ENCODE results near the gene OTUB1.

Gene OTUB1

DNA sequence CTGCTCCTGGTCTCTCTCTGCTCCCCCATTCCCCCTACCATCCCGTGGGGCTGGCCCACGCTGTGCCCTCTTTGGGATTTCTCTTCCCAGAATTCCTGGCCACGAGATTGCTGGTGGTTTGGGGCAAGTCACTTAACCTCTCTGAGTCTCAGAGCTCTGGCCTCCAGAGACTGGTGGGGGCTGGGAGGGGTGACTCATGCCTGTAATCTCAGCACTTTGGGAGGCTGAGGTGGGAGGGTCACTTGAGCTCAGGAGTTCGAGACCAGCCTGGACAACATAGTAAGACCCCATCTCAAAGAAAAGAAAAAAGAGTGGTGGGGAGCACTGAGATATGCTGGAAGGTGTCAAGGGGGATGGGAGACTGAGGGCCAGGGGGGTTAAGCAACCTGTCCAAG lies 18.3 kb downstream of the OTUB1 start:
- Histone ChIP-seq H3K27me3 (ENCODE audit: control insufficient read depth, low read length) (peaks cover 12% of the 10 kb centered on the region), H3K4me2 (ENCODE audit: low read length) (no peak overlapping the region), H3K9me2 (replicated peaks; ENCODE audit: control insufficient read depth, low read length) (no peaks in the 10 kb centered on the region), H3K9me3 (ENCODE audit: control insufficient read depth, insufficient read depth, low read length) (no peaks in the 10 kb centered on the region), H3K27ac (ENCODE audit: low read depth, low read length) (no peak overlapping the region), H3K36me3 (ENCODE audit: control insufficient read depth, low read length) (no peaks in the 10 kb centered on the region), H3K79me2 (ENCODE audit: control insufficient read depth, low read length) (no peaks in the 10 kb centered on the region), H3K4me3 (ENCODE audit: low read length) (no peak overlapping the region), H3K4me1 (ENCODE audit: control insufficient read depth, low read length) (peaks cover 21% of the 10 kb centered on the region), H3F3A (ENCODE audit: control insufficient read depth, insufficient read depth) (no peaks in the 10 kb centered on the region), H4K20me1 (ENCODE audit: control insufficient read depth, insufficient read depth, low read depth, low read length) (0 out of 2 replicates have a peak, but pooled peaks cover 4% of the 10 kb centered on the region)
- TF ChIP-seq EZH2phosphoT487 (IDR thresholded peaks at IDR 0.05; ENCODE audit: borderline replicate concordance, low read length), result no peak
- TF ChIP-seq, protein P1, sequence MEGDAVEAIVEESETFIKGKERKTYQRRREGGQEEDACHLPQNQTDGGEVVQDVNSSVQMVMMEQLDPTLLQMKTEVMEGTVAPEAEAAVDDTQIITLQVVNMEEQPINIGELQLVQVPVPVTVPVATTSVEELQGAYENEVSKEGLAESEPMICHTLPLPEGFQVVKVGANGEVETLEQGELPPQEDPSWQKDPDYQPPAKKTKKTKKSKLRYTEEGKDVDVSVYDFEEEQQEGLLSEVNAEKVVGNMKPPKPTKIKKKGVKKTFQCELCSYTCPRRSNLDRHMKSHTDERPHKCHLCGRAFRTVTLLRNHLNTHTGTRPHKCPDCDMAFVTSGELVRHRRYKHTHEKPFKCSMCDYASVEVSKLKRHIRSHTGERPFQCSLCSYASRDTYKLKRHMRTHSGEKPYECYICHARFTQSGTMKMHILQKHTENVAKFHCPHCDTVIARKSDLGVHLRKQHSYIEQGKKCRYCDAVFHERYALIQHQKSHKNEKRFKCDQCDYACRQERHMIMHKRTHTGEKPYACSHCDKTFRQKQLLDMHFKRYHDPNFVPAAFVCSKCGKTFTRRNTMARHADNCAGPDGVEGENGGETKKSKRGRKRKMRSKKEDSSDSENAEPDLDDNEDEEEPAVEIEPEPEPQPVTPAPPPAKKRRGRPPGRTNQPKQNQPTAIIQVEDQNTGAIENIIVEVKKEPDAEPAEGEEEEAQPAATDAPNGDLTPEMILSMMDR (IDR thresholded peaks at IDR 0.05; ENCODE audit: low read depth, low read length, poor library complexity, severe bottlenecking), result no peak

DNA sequence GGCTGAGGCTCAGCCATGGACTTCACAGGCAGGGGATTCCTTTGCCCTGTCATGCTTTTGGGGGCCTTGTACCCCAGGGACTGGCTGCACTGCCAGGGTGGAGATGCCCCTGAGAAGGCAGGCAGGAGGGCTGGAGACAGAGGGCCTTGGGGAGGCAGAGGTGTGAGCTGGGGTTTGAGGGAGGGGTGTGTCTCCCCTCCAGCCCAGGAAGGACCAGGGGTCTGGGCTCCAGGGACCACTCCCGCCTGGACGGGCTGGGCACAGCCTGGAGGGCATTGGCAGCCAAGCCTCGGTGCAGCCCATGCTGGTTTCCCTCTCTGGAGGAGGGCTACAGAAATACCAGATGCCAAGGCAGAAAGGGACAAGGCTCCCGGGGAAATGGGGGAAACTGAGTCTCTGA lies 19.5 kb downstream of the OTUB1 start:
- H3F3A ChIP-seq (ENCODE audit: control insufficient read depth, insufficient read depth), result no peaks in the 10 kb centered on the region
- H3K27me3 ChIP-seq (ENCODE audit: control insufficient read depth, low read length), result peaks cover 12% of the 10 kb centered on the region
- H3K36me3 ChIP-seq (ENCODE audit: control insufficient read depth, low read length), result no peaks in the 10 kb centered on the region
- H3K79me2 ChIP-seq (ENCODE audit: control insufficient read depth, low read length), result no peaks in the 10 kb centered on the region
- no peak overlapping the region for H3K4me3 ChIP-seq (ENCODE audit: low read length)
- peaks cover 7% of the 10 kb centered on the region for H3K9me3 ChIP-seq (ENCODE audit: control insufficient read depth, insufficient read depth, low read length)
- H3K4me1 ChIP-seq (ENCODE audit: control insufficient read depth, low read length), result peaks cover 11% of the 10 kb centered on the region
- 0 out of 2 replicates have a peak, but pooled peaks cover 4% of the 10 kb centered on the region for H4K20me1 ChIP-seq (ENCODE audit: control insufficient read depth, insufficient read depth, low read depth, low read length)
- no peaks in the 10 kb centered on the region for H3K9me2 ChIP-seq (replicated peaks; ENCODE audit: control insufficient read depth, low read length)
- TF ChIP-seq, protein P1 (IDR thresholded peaks at IDR 0.05; ENCODE audit: low read depth, low read length, poor library complexity, severe bottlenecking), result no peak
- TF ChIP-seq EZH2phosphoT487 (IDR thresholded peaks at IDR 0.05; ENCODE audit: borderline replicate concordance, low read length), result no peak
- no peak overlapping the region for H3K4me2 ChIP-seq (ENCODE audit: low read length)
- no peak overlapping the region for H3K27ac ChIP-seq (ENCODE audit: low read depth, low read length)

DNA sequence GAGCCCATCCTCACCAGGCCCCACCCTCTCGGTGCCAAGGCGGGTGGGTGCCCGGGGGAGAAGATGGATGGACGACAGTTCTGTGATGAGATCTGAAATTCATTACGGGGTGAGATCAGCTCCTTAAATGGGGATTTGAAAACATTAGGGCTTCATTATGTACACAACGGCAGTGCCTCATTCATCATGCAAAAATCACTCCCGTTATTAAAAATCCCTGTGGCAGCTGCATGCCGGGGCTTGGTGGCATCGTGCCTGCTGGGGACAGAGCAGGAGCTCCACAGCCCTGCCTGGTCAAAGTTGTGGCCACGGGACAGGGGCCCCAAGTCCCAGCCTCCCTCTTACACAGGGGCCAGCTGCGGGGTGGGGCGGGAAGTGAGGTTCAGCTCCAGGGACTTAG lies 20.2 kb downstream of the OTUB1 start:
- no peaks in the 10 kb centered on the region for H3K79me2 ChIP-seq (ENCODE audit: control insufficient read depth, low read length)
- no peak overlapping the region for H3K4me2 ChIP-seq (ENCODE audit: low read length)
- H4K20me1 ChIP-seq (ENCODE audit: control insufficient read depth, insufficient read depth, low read depth, low read length), result 0 out of 2 replicates have a peak, but pooled peaks cover 4% of the 10 kb centered on the region
- H3K9me2 ChIP-seq (replicated peaks; ENCODE audit: control insufficient read depth, low read length), result no peaks in the 10 kb centered on the region
- peaks cover 10% of the 10 kb centered on the region for H3K4me1 ChIP-seq (ENCODE audit: control insufficient read depth, low read length)
- H3K27me3 ChIP-seq (ENCODE audit: control insufficient read depth, low read length), result peaks cover 12% of the 10 kb centered on the region
- peaks cover 11% of the 10 kb centered on the region for H3K9me3 ChIP-seq (ENCODE audit: control insufficient read depth, insufficient read depth, low read length)
- TF ChIP-seq, protein P1 (IDR thresholded peaks at IDR 0.05; ENCODE audit: low read depth, low read length, poor library complexity, severe bottlenecking), result no peak
- TF ChIP-seq EZH2phosphoT487 (IDR thresholded peaks at IDR 0.05; ENCODE audit: borderline replicate concordance, low read length), result no peak
- H3K27ac ChIP-seq (ENCODE audit: low read depth, low read length), result no peak overlapping the region
- H3F3A ChIP-seq (ENCODE audit: control insufficient read depth, insufficient read depth), result no peaks in the 10 kb centered on the region
- H3K36me3 ChIP-seq (ENCODE audit: control insufficient read depth, low read length), result no peaks in the 10 kb centered on the region
- H3K4me3 ChIP-seq (ENCODE audit: low read length), result no peak overlapping the region
